Omental fat pad (tissue), 4 donors: ENCODE measurements around the gene KCNJ6. TPM values are rescaled to one million over a fixed set of nuclear protein-coding genes. Genes with fewer than 3 reads are reported as not detected.

ENCODE experiments used
- ATAC-seq: fragments of 150-250 bp; one replicate; pipeline ENCODE4 v1.9.1; 2016; ENCODE audit warnings: mild to moderate bottlenecking, moderate library complexity; ENCODE audit not compliant: low FRiP score
- DNase-seq: peaks from one replicate; pipeline ENCODE4 v3.0.0-alpha.2; 2019; ENCODE audit warnings: low spot score
- CTCF ChIP-seq, 3 donors: fragments of 450-650 bp; IDR thresholded peaks; one replicate each; pipeline ENCODE4 v1.5.1; 2016 to 2017; ENCODE audit warnings: antibody characterized with exemption in 3 of 3, mild to moderate bottlenecking in 3 of 3, moderate library complexity in 2 of 3
- total RNA-seq, 4 donors: library from RNA; depleted of rRNA; stranded (reverse); fragments of >200 nt; gene quantifications; one replicate each; pipeline ENCODE4 v1.1.0, GENCODE V29; 2016

The KCNJ6 gene
- total RNA-seq, 4 donors from 2014 or later, result not detected

- no peak for ATAC-seq
- no peak for DNase-seq
- TF ChIP-seq CTCF (IDR thresholded peaks at IDR 0.05), result no peak
Observed at GRCh38 chr21:37869661-37870060, 46.6 kb downstream of the KCNJ6 start.

GRCh38 chr21:37868446-37869295 is 47.6 kb downstream of the KCNJ6 start:
- TF ChIP-seq CTCF (IDR thresholded peaks at IDR 0.05), result no peak
- no peak for ATAC-seq
- no peak for DNase-seq

GRCh38 chr21:37866027-37866426 is 50.2 kb downstream of the KCNJ6 start:
- no peak for TF ChIP-seq CTCF (IDR thresholded peaks at IDR 0.05)
- DNase-seq (no peak), ATAC-seq (no peak)

- no peak for DNase-seq
- ATAC-seq, result no peak
- TF ChIP-seq CTCF (IDR thresholded peaks at IDR 0.05), result no peak
Observed at GRCh38 chr21:37865156-37865555, 51.1 kb downstream of the KCNJ6 start.

DNA sequence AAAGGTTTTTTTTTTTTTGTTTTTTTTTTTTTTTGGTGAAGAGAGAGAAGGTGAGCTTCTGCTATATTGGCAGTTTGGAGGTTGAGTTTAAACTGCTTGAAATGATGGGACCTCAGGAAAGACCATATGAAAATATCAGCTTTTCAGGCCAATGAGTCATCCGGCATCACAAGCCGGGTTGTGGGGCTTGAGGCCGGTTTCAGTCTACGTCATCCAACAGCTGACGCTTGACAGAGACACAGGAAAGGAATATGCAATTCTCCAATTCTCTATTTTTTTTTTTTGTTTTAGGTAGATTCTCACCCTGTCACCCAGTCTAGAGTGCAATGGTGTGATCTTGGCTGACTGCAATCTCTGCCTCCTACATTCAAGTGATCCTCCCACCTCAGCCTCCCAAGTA is 52.4 kb downstream of the KCNJ6 start:
- ATAC-seq, result no peak
- TF ChIP-seq CTCF (IDR thresholded peaks at IDR 0.05), result no peak
- no peak for DNase-seq

GRCh38 chr21:37862536-37862935 is 53.7 kb downstream of the KCNJ6 start:
- ATAC-seq (no peak), DNase-seq (no peak)
- TF ChIP-seq CTCF (IDR thresholded peaks at IDR 0.05), result no peak

GRCh38 chr21:37861561-37861960 is 54.7 kb downstream of the KCNJ6 start:
- no peak for TF ChIP-seq CTCF (IDR thresholded peaks at IDR 0.05)
- no peak for ATAC-seq
- no peak for DNase-seq
